Adrenal gland (tissue), 5 donors: ENCODE data around the gene ADGRL2.

Source experiments
- POLR2A ChIP-seq, 2 donors: fragments of 450-650 bp; IDR thresholded peaks; one replicate each; pipeline ENCODE4 v1.6.1; 2017; ENCODE audit warnings: antibody characterized with exemption in 2 of 2, mild to moderate bottlenecking in 2 of 2, moderate library complexity in 1 of 2
- TF ChIP-seq, protein P1 (sequence below), 6 experiments: fragments of 450-650 bp in 4 of 6; fragments of 200-600 bp in 2 of 6; sonication (generic) in 1 of 6; IDR thresholded peaks; 1 replicate in 5 of 6; 2 replicates in 1 of 6; pipeline versions ENCODE4 v1.5.1 to v1.8.0; 2016 to 2021; ENCODE audit warnings: antibody characterized with exemption in 6 of 6, mild to moderate bottlenecking in 2 of 6, moderate library complexity in 1 of 6
- donor health status: DM: no; HTN: no; CAD: no.

DNA sequence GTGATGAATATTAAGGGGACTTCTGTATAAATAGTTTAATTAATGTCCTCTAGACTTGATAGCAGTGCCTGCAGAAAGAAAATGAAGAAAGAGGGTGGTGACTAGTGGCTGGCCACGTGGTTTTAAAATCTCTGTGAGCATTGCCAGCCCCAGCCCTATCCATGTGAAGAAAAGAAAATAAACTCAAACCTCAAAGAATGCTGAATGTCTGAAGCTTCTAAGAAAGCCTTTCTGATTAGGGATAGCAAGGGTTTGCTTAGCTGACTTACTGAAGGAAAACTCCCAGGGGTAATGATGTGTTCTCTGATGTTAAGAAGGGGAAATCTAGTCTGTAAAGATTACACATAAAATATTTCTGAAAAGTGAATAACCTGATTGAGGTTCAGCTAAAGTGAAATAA, 31.8 kb downstream of the ADGRL2 start:
- no peak for TF ChIP-seq POLR2A (IDR thresholded peaks at IDR 0.05)
- TF ChIP-seq, protein P1, sequence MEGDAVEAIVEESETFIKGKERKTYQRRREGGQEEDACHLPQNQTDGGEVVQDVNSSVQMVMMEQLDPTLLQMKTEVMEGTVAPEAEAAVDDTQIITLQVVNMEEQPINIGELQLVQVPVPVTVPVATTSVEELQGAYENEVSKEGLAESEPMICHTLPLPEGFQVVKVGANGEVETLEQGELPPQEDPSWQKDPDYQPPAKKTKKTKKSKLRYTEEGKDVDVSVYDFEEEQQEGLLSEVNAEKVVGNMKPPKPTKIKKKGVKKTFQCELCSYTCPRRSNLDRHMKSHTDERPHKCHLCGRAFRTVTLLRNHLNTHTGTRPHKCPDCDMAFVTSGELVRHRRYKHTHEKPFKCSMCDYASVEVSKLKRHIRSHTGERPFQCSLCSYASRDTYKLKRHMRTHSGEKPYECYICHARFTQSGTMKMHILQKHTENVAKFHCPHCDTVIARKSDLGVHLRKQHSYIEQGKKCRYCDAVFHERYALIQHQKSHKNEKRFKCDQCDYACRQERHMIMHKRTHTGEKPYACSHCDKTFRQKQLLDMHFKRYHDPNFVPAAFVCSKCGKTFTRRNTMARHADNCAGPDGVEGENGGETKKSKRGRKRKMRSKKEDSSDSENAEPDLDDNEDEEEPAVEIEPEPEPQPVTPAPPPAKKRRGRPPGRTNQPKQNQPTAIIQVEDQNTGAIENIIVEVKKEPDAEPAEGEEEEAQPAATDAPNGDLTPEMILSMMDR (IDR thresholded peaks at IDR 0.05), result no peak
